GM18873 (cell line): Measurements from ENCODE around the gene CEP170B.
"Not testable (repeated sequence)": the region's sequence is repeated elsewhere in the genome, so short reads cannot be mapped to it uniquely, and the experiment has no call there.

ENCODE experiments used
- ATAC-seq: cut with Tn5 transposase; IDR thresholded peaks from one replicate; pipeline ENCODE4 v1.9.1; 2021; ENCODE audit warnings: mild to moderate bottlenecking, moderate library complexity, moderate number of reproducible peaks; ENCODE audit not compliant: unreplicated experiment, low FRiP score

The CEP170B gene

GRCh38 chr14:104887623-104888488, 22.8 kb downstream of the CEP170B start:
- no peak for ATAC-seq

GRCh38 chr14:104888489-104889374, 23.7 kb downstream of the CEP170B start:
- no peak for ATAC-seq

DNA sequence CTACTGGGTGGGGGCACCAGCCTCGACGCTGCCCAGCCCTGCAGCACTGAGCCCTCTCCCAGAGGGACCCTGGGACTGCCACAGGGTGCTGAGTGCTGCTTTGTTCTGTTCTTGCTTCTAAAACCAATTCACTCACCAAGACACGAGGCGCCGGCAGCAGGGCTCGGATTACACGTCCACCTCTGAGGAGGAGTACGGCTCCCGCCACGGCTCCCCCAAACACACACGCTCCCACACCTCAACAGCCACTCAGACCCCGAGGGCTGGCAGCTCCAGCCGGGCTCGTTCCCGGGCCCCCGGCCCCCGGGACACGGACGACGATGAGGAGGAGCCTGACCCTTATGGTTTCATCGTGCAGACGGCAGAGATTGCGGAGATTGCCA, 24.3 kb downstream of the CEP170B start:
- no peak for ATAC-seq

GRCh38 chr14:104890292-104890691, 25.2 kb downstream of the CEP170B start:
- not testable (repeated sequence) for ATAC-seq

GRCh38 chr14:104891121-104891551, 26.1 kb downstream of the CEP170B start:
- no peak for ATAC-seq

GRCh38 chr14:104891664-104892530, 26.8 kb downstream of the CEP170B start:
- ATAC-seq, result no peak

DNA sequence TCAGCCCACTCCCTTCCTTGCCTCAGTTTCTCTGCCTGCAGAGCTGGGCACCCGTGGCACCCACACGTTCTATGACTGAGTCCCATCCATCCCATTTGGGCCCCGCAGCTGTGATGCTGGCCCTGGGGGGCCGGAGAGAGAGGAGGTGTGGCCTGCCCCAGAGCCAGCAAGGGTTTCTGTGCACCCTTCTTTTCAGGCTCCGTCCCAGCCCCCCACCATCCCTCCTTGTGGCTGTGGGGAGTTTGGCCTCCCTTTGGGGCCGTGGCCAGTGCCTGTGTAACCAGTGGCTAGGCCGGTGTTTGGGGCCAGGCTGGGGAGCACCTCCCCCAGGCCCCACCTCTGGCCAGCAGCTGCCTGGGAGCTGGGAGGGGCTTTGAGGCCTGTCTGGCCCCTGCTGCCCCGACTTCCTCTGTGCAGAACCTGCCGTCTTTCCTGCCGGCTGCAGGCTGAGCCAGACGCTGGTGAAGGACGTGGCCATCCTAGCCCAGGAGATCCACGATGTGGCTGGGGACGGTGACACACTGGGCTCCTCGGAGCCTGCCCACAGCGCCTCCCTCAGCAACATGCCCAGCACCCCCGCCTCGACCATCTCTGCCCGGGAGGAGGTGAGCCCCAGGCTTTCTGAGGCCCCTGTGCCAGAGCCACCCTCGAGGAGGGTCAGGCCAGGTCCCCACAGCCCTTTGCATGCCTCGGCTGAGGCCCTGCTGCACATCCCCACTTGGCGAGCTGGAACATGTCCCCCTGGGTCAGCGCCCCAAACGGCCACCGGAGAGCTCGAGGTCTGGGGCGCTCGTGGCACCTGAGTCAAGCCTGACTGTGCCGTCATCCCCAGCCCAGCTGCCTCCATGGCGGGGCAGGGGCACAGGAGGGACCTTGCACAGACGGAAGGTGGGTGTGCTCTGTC, 27.7 kb downstream of the CEP170B start:
- no peak for ATAC-seq

DNA sequence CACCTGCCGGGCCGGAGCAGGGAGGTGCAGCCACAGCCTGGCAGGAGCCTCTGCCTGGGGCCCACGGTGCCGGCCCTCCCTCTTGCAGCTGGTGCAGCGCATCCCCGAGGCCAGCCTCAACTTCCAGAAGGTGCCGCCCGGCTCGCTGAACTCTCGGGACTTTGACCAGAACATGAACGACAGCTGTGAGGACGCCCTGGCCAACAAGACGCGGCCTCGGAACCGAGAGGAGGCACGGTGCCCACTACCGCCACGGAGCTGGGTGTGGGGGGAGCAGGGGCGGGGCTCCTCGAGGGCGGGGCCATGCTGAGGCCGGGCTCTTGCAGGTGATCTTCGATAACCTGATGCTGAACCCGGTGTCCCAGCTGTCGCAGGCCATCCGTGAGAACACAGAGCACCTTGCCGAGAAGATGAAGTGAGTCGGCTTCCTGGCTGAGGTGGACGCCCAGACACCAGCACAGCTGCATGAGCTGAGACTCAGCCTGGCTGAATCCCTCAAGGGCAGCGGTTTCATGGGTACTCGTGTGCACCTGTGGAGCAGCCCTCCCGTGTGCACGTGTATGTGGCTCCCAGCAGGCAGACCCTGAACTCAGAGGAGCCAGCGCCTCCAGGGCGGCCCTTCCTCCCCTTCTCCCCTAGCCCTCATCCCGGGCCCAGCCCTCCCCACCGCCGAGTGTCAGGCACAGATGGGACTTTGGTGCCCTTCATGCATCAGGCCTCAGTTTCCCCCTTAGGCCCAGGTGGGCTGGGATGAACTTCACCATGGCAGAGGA, 28.6 kb downstream of the CEP170B start:
- no peak for ATAC-seq

DNA sequence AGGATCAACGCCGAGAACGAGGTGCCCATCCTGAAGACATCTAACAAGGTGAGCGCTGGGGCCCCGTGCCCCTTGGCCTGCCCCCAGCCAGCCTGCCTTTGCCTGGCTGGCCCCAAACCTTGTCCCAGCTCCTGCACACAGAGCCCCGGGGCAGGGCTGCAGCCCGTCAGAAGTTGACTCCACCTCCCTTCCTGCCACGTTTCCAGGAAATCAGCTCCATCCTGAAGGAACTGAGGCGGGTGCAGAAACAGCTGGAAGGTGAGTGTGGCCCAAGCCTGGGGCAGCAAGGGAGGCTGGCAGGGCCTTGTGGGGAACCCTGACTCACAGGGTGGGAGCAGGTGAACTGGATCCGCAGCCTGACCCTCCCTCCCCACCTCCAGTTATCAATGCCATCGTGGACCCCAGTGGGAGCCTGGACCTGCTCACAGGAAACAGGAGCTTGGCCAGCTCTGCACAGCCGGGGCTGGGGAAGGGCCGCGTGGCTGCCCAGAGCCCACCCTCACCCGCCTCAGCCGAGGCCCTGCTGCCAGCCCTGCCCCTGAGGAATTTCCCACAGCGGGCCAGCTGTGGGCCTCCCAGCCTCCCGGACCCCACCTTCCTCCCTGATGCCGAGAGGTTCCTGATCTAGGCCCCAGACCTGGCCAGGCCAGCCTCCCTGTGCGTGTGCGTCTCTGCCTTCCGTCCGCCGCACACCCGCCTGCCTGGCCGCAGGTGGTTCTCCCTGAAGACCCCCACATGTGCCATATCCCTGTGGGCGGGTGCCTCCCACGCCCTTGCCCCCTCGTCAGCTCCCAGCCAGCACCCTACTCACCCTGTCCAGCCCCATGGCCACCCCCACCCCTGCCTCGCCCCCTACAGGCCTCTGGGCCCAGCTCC, 29.5 kb downstream of the CEP170B start:
- no peak for ATAC-seq

DNA sequence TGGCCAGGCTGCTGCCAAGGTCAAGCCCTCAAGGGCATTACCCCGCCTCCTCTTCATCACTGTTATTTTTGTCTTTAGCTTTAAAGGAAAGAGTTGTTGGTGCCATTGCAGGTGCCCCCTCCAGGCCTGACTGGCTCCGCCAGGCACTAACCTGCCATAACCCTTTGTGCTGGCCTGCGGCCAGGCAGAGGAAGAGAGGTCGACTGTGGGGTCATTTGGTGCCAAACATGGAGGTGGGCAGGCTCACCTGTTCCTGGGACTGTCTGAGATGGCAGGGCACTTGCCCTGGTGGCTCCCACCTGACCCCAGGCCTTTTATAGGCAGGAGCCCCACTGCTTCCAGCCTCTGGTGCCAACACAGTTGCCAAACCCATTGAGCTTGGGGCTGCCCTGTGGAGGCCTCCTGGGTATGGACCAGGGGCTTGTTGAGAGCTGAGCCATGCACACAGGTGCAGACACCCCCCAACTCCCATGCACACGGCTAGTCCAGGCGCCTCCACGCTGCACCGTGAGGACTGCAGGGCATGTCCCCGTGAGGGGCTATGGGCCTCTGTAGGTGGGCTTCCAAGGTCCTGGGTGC, 30.2 kb downstream of the CEP170B start:
- ATAC-seq, result no peak

- no peak for ATAC-seq
Observed at GRCh38 chr14:104895786-104896661, 31.0 kb downstream of the CEP170B start.

- ATAC-seq, result no peak
Observed at GRCh38 chr14:104897330-104898194, 32.5 kb downstream of the CEP170B start.

DNA sequence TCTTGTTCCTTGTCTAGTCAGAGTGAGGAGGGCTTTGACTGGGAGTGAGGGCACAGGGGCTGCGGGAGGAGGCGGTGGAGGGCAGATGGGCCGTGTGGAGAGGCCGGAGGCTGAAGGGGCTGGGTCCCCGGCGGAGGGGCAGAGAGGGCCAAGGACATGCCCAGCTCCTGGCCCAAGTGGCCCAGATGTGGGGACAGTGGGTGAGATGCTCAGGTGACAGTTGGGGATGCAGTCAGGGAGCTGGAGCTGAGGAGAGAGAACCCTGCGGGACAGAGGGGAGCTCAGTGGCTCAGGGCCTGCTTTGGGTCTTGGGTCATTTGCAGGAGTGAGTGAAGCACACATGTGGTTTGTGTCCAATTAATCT, 33.1 kb downstream of the CEP170B start:
- no peak for ATAC-seq

GRCh38 chr14:104898870-104899510, 33.9 kb downstream of the CEP170B start:
- no peak for ATAC-seq

- ATAC-seq, result no peak
Observed at GRCh38 chr14:104899781-104900180, 34.7 kb downstream of the CEP170B start.
